H1 (cell line): Measurements from ENCODE around the gene BHMT2. TPM values are rescaled to one million over a fixed set of nuclear protein-coding genes. Genes with fewer than 3 reads are reported as not detected.

ENCODE experiments used
- CTCF ChIA-PET: fragments of 300-600 bp; sonication (Branson Sonifier 250); formaldehyde crosslinking; loops from one replicate; lab custom pipeline; 2021; ENCODE audit not compliant: partially characterized antibody; lab: Charles Lee
- POLR2A ChIA-PET: fragments of 300-600 bp; sonication (Branson Sonifier 250); formaldehyde crosslinking; loops from one replicate; lab custom pipeline; 2021; ENCODE audit warnings: inconsistent platforms; ENCODE audit not compliant: partially characterized antibody; lab: Charles Lee
- DNase-seq, 2 experiments: peaks; one replicate each; pipeline versions ENCODE4 v3.0.0 to v3.0.0-alpha.2; 2010 to 2022; ENCODE audit warnings: low spot score in 2 of 2, low read depth in 1 of 2, mixed read lengths in 1 of 2
- FAIRE-seq: peaks from 2 replicates; lab custom pipeline; 2011; peaks lifted over from hg19 to GRCh38; lab: Jason Lieb, UNC
- H2AFZ ChIP-seq: 2 replicates; pipeline ENCODE4 v1.8.1; 2012; ENCODE audit warnings: low read length, inconsistent platforms
- H2AK5ac ChIP-seq: 2 replicates; pipeline ENCODE4 v1.6.1; 2013; ENCODE audit warnings: low read depth, low read length
- H2BK120ac ChIP-seq: replicated peaks from 2 replicates; pipeline ENCODE3; 2013; ENCODE audit warnings: low read depth, low read length, inconsistent platforms
- H2BK12ac ChIP-seq: 2 replicates; pipeline ENCODE4 v1.6.1; 2013; ENCODE audit warnings: low read depth, low read length
- H2BK15ac ChIP-seq: 2 replicates; pipeline ENCODE4 v1.6.1; 2013; ENCODE audit warnings: low read length
- H2BK20ac ChIP-seq: 2 replicates; pipeline ENCODE4 v1.6.1; 2013; ENCODE audit warnings: low read length
- H2BK5ac ChIP-seq: 2 replicates; pipeline ENCODE4 v1.6.1; 2013; ENCODE audit warnings: low read depth, low read length
- H3K14ac ChIP-seq: 2 replicates; pipeline ENCODE4 v1.6.1; 2013; ENCODE audit warnings: inconsistent platforms; ENCODE audit not compliant: insufficient read length
- H3K18ac ChIP-seq: 2 replicates; pipeline ENCODE4 v1.6.1; 2013; ENCODE audit warnings: low read length; ENCODE audit errors: extremely low read depth
- H3K23ac ChIP-seq: 2 replicates; pipeline ENCODE4 v1.6.1; 2013; ENCODE audit warnings: inconsistent platforms; ENCODE audit not compliant: insufficient read length
- H3K23me2 ChIP-seq: 2 replicates; pipeline ENCODE4 v1.6.1; 2013; ENCODE audit warnings: low read depth, low read length
- H3K27ac ChIP-seq: 2 replicates; pipeline ENCODE4 v1.6.1; 2011; ENCODE audit warnings: low read depth, low read length, inconsistent platforms
- H3K27me3 ChIP-seq, 4 experiments: replicated peaks in 1 of 4; 1 replicate in 1 of 4; 2 replicates in 3 of 4; pipeline versions ENCODE4 v1.6.1 to v1.8.1; 2011 to 2013; ENCODE audit warnings: low read length in 3 of 4, mild to moderate bottlenecking in 3 of 4, inconsistent platforms in 2 of 4, mixed read lengths in 2 of 4, moderate library complexity in 1 of 4; ENCODE audit not compliant: control insufficient read depth in 3 of 4, insufficient read depth in 3 of 4; ENCODE audit errors: extremely low read depth in 1 of 4
- H3K36me3 ChIP-seq, 4 experiments: 2 replicates each; pipeline versions ENCODE4 v1.6.1 to v1.8.1; 2011 to 2013; ENCODE audit warnings: mild to moderate bottlenecking in 4 of 4, low read length in 3 of 4, moderate library complexity in 2 of 4, control low read depth in 1 of 4, inconsistent platforms in 1 of 4; ENCODE audit not compliant: insufficient read depth in 4 of 4, control insufficient read depth in 2 of 4
- H3K4ac ChIP-seq: replicated peaks from 2 replicates; pipeline ENCODE3; 2013; ENCODE audit warnings: low read length, low read depth, mixed read lengths, inconsistent platforms; ENCODE audit not compliant: insufficient read length
- H3K4me1 ChIP-seq, 4 experiments: replicated peaks in 1 of 4; 1 replicate in 1 of 4; 2 replicates in 3 of 4; pipeline versions ENCODE4 v1.6.1 to v1.8.1; 2011 to 2013; ENCODE audit warnings: low read length in 3 of 4, inconsistent platforms in 2 of 4, mixed read lengths in 1 of 4; ENCODE audit not compliant: insufficient read depth in 4 of 4, control insufficient read depth in 3 of 4
- H3K4me2 ChIP-seq, 2 experiments: 2 replicates each; pipeline versions ENCODE4 v1.6.1 to v1.8.1; 2011 to 2013; ENCODE audit warnings: low read depth in 2 of 2, low read length in 2 of 2, control low read depth in 1 of 2, inconsistent platforms in 1 of 2, mild to moderate bottlenecking in 1 of 2; ENCODE audit not compliant: insufficient read depth in 1 of 2
- H3K4me3 ChIP-seq, 4 experiments: fragments of 200-600, 300-600 bp in 1 of 4; sonication (generic), shearing (Covaris generic), sonication (Bioruptor Twin) in 1 of 4; 2 replicates each; pipeline versions ENCODE4 v1.5.1 to v1.8.1; 2011 to 2016; ENCODE audit warnings: low read length in 4 of 4, low read depth in 3 of 4, control low read depth in 2 of 4, inconsistent platforms in 2 of 4, mild to moderate bottlenecking in 2 of 4, mixed read lengths in 1 of 4, moderate library complexity in 1 of 4; ENCODE audit not compliant: insufficient read depth in 2 of 4; ENCODE audit errors: extremely low read depth in 1 of 4
- H3K56ac ChIP-seq: replicated peaks from 2 replicates; pipeline ENCODE3; 2013; ENCODE audit warnings: low read depth, mild to moderate bottlenecking, mixed read lengths, low read length, inconsistent platforms; ENCODE audit not compliant: insufficient read length
- H3K79me1 ChIP-seq: 2 replicates; pipeline ENCODE4 v1.6.1; 2013; ENCODE audit warnings: low read depth, low read length, control low read depth
- H3K79me2 ChIP-seq, 2 experiments: 2 replicates each; pipeline versions ENCODE4 v1.6.1 to v1.8.1; 2012 to 2013; ENCODE audit warnings: low read length in 2 of 2, mild to moderate bottlenecking in 2 of 2, inconsistent platforms in 1 of 2; ENCODE audit not compliant: insufficient read depth in 2 of 2, control insufficient read depth in 1 of 2
- H3K9ac ChIP-seq, 4 experiments: replicated peaks in 1 of 4; 1 replicate in 1 of 4; 2 replicates in 3 of 4; pipeline versions ENCODE4 v1.6.1 to v1.8.1; 2011 to 2013; ENCODE audit warnings: low read depth in 3 of 4, low read length in 3 of 4, control low read depth in 2 of 4, mild to moderate bottlenecking in 2 of 4, moderate library complexity in 2 of 4, inconsistent platforms in 1 of 4; ENCODE audit errors: extremely low read depth in 1 of 4
- H3K9me3 ChIP-seq, 2 experiments: 2 replicates each; pipeline versions ENCODE4 v1.6.1 to v1.8.1; 2012 to 2013; ENCODE audit warnings: mild to moderate bottlenecking in 2 of 2, moderate library complexity in 2 of 2, control low read depth in 1 of 2, inconsistent platforms in 1 of 2, low read depth in 1 of 2, low read length in 1 of 2, mixed read lengths in 1 of 2; ENCODE audit not compliant: insufficient read depth in 2 of 2
- H4K20me1 ChIP-seq, 2 experiments: replicated peaks in 1 of 2; 2 replicates each; pipeline versions ENCODE3 to v1.8.1; 2011 to 2013; ENCODE audit warnings: inconsistent platforms in 2 of 2, low read length in 2 of 2, mild to moderate bottlenecking in 1 of 2; ENCODE audit not compliant: insufficient read depth in 2 of 2, control insufficient read depth in 1 of 2
- H4K5ac ChIP-seq: 2 replicates; pipeline ENCODE4 v1.6.1; 2013; ENCODE audit warnings: low read length, low read depth, mixed read lengths, inconsistent platforms; ENCODE audit not compliant: insufficient read length
- H4K8ac ChIP-seq: 2 replicates; pipeline ENCODE4 v1.8.0; 2013; ENCODE audit warnings: mild to moderate bottlenecking, moderate library complexity, low read length, inconsistent platforms; ENCODE audit not compliant: insufficient read depth; ENCODE audit errors: extremely low read depth
- H4K91ac ChIP-seq: replicated peaks from 2 replicates; pipeline ENCODE3; 2013; ENCODE audit warnings: low read length, mixed read lengths, inconsistent platforms; ENCODE audit not compliant: insufficient read length
- BACH1 ChIP-seq: IDR thresholded peaks from 2 replicates; pipeline ENCODE4 v1.6.1; 2012; ENCODE audit warnings: low read length, improper control_type of control experiment
- CEBPB ChIP-seq: IDR thresholded peaks from 2 replicates; pipeline ENCODE4 v1.6.1; 2012; ENCODE audit warnings: low read depth, low read length
- EZH2 ChIP-seq: fragments of 200-600 bp; sonication (generic); IDR thresholded peaks from 2 replicates; pipeline ENCODE4 v1.7.1; 2012; ENCODE audit warnings: low read depth, mild to moderate bottlenecking, moderate library complexity, low read length, inconsistent platforms; ENCODE audit not compliant: severe bottlenecking
- JUN ChIP-seq: IDR thresholded peaks from 2 replicates; pipeline ENCODE4 v1.6.1; 2011; ENCODE audit warnings: low read depth, mild to moderate bottlenecking, improper control_type of control experiment, low read length
- KDM1A ChIP-seq: fragments of 200-600, 300-600 bp; sonication (generic); IDR thresholded peaks from 2 replicates; pipeline ENCODE4 v1.7.1; 2016; ENCODE audit warnings: mild to moderate bottlenecking, low read length, borderline replicate concordance
- POLR2A ChIP-seq, 2 experiments: IDR thresholded peaks; 1 replicate in 1 of 2; 2 replicates in 1 of 2; pipeline ENCODE4 v1.6.1; 2011; ENCODE audit warnings: low read depth in 2 of 2, low read length in 2 of 2, mild to moderate bottlenecking in 2 of 2; ENCODE audit errors: control extremely low read depth in 1 of 2
- POLR2AphosphoS5 ChIP-seq: IDR thresholded peaks from 2 replicates; pipeline ENCODE4 v1.6.1; 2011; ENCODE audit warnings: low read depth, low read length
- RAD21 ChIP-seq, 2 experiments: IDR thresholded peaks in 1 of 2; conservative IDR thresholded peaks in 1 of 2; 2 replicates each; pipeline ENCODE4 v1.6.1; 2011; ENCODE audit warnings: low read depth in 2 of 2, low read length in 2 of 2, improper control_type of control experiment in 1 of 2, inconsistent platforms in 1 of 2, mild to moderate bottlenecking in 1 of 2, moderate library complexity in 1 of 2
- SUZ12 ChIP-seq: fragments of 200-600 bp; sonication (generic); IDR thresholded peaks from 2 replicates; pipeline ENCODE4 v1.6.1; 2012; ENCODE audit warnings: mild to moderate bottlenecking, inconsistent platforms, low read length, moderate library complexity, mixed read lengths
- TBP ChIP-seq: IDR thresholded peaks from 2 replicates; pipeline ENCODE4 v1.6.1; 2011; ENCODE audit warnings: low read depth, low read length, improper control_type of control experiment
- ZNF274 ChIP-seq: IDR thresholded peaks from 2 replicates; pipeline ENCODE4 v1.7.0; 2012; ENCODE audit warnings: low read length, borderline replicate concordance; ENCODE audit errors: extremely low read depth
- WGBS, 2 experiments: shearing (Covaris generic) in 1 of 2; methylation state at CpG; one replicate each; pipeline versions ENCODE4 v1.1.6 to v1.1.7; 2013 to 2015; ENCODE audit warnings: low lambda C conversion rate in 2 of 2, mixed read lengths in 2 of 2, inconsistent platforms in 1 of 2, low coverage in 1 of 2, missing lambda C conversion rate in 1 of 2; ENCODE audit not compliant: insufficient replicate concordance in 2 of 2, insufficient coverage in 1 of 2, insufficient read length in 1 of 2; ENCODE audit errors: extremely low coverage in 1 of 2, missing lambda C conversion rate in 1 of 2; 5-methylcytosine and 5-hydroxymethylcytosine counted together
- polyA plus RNA-seq, 7 experiments: library from polyadenylated mRNA; depleted of rRNA in 3 of 7; stranded (reverse) in 5 of 7; unstranded in 2 of 7; fragments of >200 nt in 5 of 7; fragments of 200-250 nt in 2 of 7; gene quantifications; 1 replicate in 5 of 7; 2 replicates in 1 of 7; 4 replicates in 1 of 7; pipeline versions ENCODE4 v1.2.1 to v1.2.3, GENCODE V29; 2011 to 2013; ENCODE audit warnings: missing spikeins in 2 of 7, mixed read lengths in 2 of 7
- total RNA-seq: library from RNA; stranded (reverse); fragmentation: NEBNext Ultra II Directional; extraction: Animal tissue kit (Norgen Biotek cat#: 25700); gene quantifications from 2 replicates; pipeline ENCODE4 v1.2.1, GENCODE V29; 2021
- TF ChIP-seq, protein P1 (sequence below): IDR thresholded peaks from 2 replicates; pipeline ENCODE4 v1.6.1; 2012; ENCODE audit warnings: inconsistent platforms

The BHMT2 gene
- total and polyA plus RNA-seq, 2 of the 8 experiments (the other 6 are each of a cell fraction or from before 2014, with no cell fraction given), result 0.11 TPM; not detected in 1

GRCh38 chr5:79107020-79107796, 37.6 kb downstream of the BHMT2 start:
- FAIRE-seq, result no peak
- Histone ChIP-seq H3K23ac (no peak overlapping the region), H2AK5ac (0 out of 2 replicates have a peak overlapping the region, but pooled peaks have one; percentile 24), H3K79me1 (no peaks in the 10 kb centered on the region), H3K23me2 (peaks cover 11% of the 10 kb centered on the region; the same call in 1 of the 2 replicates), H3K14ac (no peak overlapping the region), H3K9ac (no peak overlapping the region), H3K18ac (no peak overlapping the region), H2BK15ac (no peak overlapping the region), H3K4me2 (no peak overlapping the region), H4K5ac (no peak overlapping the region), H3K4me3 (no peak overlapping the region), H3K4me1 (no peaks in the 10 kb centered on the region), H3K9me3 (peaks cover 3% of the 10 kb centered on the region in 2 experiments; a peak in 2 of 4 replicates), H4K8ac (no peak overlapping the region), H3K56ac (no peak overlapping the region), H4K91ac (no peak overlapping the region), H3K79me2 (no peaks in the 10 kb centered on the region), H2BK5ac (no peak overlapping the region), H2AFZ (no peak overlapping the region), H3K4ac (no peak overlapping the region), H3K27me3 (peaks cover 6 to 14% (median 12%) of the 10 kb centered on the region in 4 experiments), H2BK12ac (no peak overlapping the region), H3K36me3 (no peaks in the 10 kb centered on the region), H2BK120ac (no peak overlapping the region), H4K20me1 (peaks cover 0 to 3% of the 10 kb centered on the region in 2 experiments), H2BK20ac (no peak overlapping the region), H3K27ac (no peak overlapping the region)
- 85% methylated on average over 7 of the region's 7 CpGs; no CpG with 5 or more reads in 1 of the 2 experiments for WGBS, 2 experiments
- ChIA-PET POLR2A (no interaction called here), CTCF (interaction anchor here (0.7 to 7.0 kb wide), 11 partner anchors 10 to 878 kb away, joined by 3 to 49 read pairs (median 5); no protein-coding TSS in a partner anchor)
- no peak for DNase-seq
- TF ChIP-seq RAD21 (IDR thresholded peaks at IDR 0.05 in 1 of 2, conservative IDR thresholded peaks at IDR 0.05 in 1 of 2; ENCODE audit: low read depth in 2 of 2, low read length in 2 of 2), result no peak
- no peak for TF ChIP-seq SUZ12
- TF ChIP-seq EZH2, result no peak
- no peak for TF ChIP-seq ZNF274
- no peak for TF ChIP-seq CEBPB
- TF ChIP-seq TBP, result no peak
- TF ChIP-seq POLR2A (IDR thresholded peaks at IDR 0.05; ENCODE audit: control extremely low read depth in 1 of 2, low read depth in 2 of 2, low read length in 2 of 2), result no peak
- TF ChIP-seq POLR2AphosphoS5, result no peak
- TF ChIP-seq KDM1A, result no peak
- no peak for TF ChIP-seq BACH1
- no peak for TF ChIP-seq JUN
- TF ChIP-seq, protein P1, sequence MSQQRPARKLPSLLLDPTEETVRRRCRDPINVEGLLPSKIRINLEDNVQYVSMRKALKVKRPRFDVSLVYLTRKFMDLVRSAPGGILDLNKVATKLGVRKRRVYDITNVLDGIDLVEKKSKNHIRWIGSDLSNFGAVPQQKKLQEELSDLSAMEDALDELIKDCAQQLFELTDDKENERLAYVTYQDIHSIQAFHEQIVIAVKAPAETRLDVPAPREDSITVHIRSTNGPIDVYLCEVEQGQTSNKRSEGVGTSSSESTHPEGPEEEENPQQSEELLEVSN, result no peak
